HepG2 (cell line): ENCODE results near the gene TBC1D22A. TPM values are rescaled to one million over a fixed set of nuclear protein-coding genes. Genes with fewer than 3 reads are reported as not detected.

Source experiments
- ATAC-seq: fragments of 200-7000 bp; cut with Tn5 transposase; 3 replicates; pipeline ENCODE4 v1.9.1; 2020; ENCODE audit warnings: mild to moderate bottlenecking, moderate library complexity
- BruUV-seq: library from RNA; stranded (reverse); fragments of 400-500 nt; replicated peaks from 2 replicates; lab custom pipeline; 2021; lab: Mats Ljungman, UMichigan
- CTCF ChIA-PET: fragments of 300-600 bp; formaldehyde crosslinking; extraction: SDS; loops from one replicate; lab custom pipeline; 2021; ENCODE audit warnings: low total read pairs, inconsistent platforms, low intra/inter-chr PET ratio; lab: Yijun Ruan, JAX
- POLR2A ChIA-PET: fragments of 350-600 bp; sonication (Branson Sonifier 250); formaldehyde crosslinking; loops from one replicate; lab custom pipeline; 2020; ENCODE audit warnings: antibody characterized with exemption, inconsistent platforms; lab: Yijun Ruan, JAX
- DNase-seq: peaks from one replicate; pipeline ENCODE4 v3.0.0-alpha.2; 2015; ENCODE audit warnings: low spot score
- FAIRE-seq: peaks from 3 replicates; lab custom pipeline; 2011; peaks lifted over from hg19 to GRCh38; lab: Jason Lieb, UNC
- H2AFZ ChIP-seq: one replicate; pipeline ENCODE4 v1.6.1; 2011; ENCODE audit warnings: low read length, inconsistent platforms
- H3K27ac ChIP-seq: fragments of 300-600 bp; 3 replicates; pipeline ENCODE4 v1.8.0; 2011; ENCODE audit warnings: mixed run types, mild to moderate bottlenecking, mixed read lengths, low read length, inconsistent platforms; ENCODE audit not compliant: insufficient read depth; ENCODE audit errors: extremely low read length
- H3K27me3 ChIP-seq, 2 experiments: fragments of 200-600 bp in 1 of 2; 2 replicates in 1 of 2; 3 replicates in 1 of 2; pipeline versions ENCODE4 v1.6.0 to v1.8.0; 2011; ENCODE audit warnings: low read length in 2 of 2, mild to moderate bottlenecking in 2 of 2, moderate library complexity in 2 of 2, inconsistent platforms in 1 of 2; ENCODE audit not compliant: insufficient read depth in 2 of 2, control insufficient read depth in 1 of 2
- H3K36me3 ChIP-seq, 2 experiments: fragments of 200-600 bp in 1 of 2; replicated peaks in 1 of 2; 2 replicates in 1 of 2; 3 replicates in 1 of 2; pipeline versions ENCODE4 v1.5.1 to v1.8.0; 2011; ENCODE audit warnings: low read length in 2 of 2, inconsistent platforms in 1 of 2; ENCODE audit not compliant: insufficient read depth in 2 of 2, control insufficient read depth in 1 of 2
- H3K4me1 ChIP-seq: 2 replicates; pipeline ENCODE4 v1.5.1; 2012; ENCODE audit warnings: low read length, inconsistent platforms; ENCODE audit not compliant: insufficient read depth
- H3K4me2 ChIP-seq: 2 replicates; pipeline ENCODE4 v1.6.0; 2011; ENCODE audit warnings: low read depth, low read length, inconsistent platforms
- H3K4me3 ChIP-seq, 3 experiments: fragments of 200-600 bp in 1 of 3; sonication (generic), shearing (Covaris generic) in 1 of 3; replicated peaks in 1 of 3; 2 replicates each; pipeline ENCODE4 v1.5.1; 2011 to 2016; ENCODE audit warnings: low read length in 3 of 3, inconsistent platforms in 2 of 3, low read depth in 2 of 3, mild to moderate bottlenecking in 2 of 3, control low read depth in 1 of 3, mixed read lengths in 1 of 3; ENCODE audit not compliant: insufficient read depth in 1 of 3
- H3K79me2 ChIP-seq: one replicate; pipeline ENCODE4 v1.6.1; 2011; ENCODE audit warnings: low read length, inconsistent platforms; ENCODE audit not compliant: insufficient read depth
- H3K9ac ChIP-seq: 2 replicates; pipeline ENCODE4 v1.6.0; 2011; ENCODE audit warnings: mild to moderate bottlenecking, low read depth, low read length, inconsistent platforms; ENCODE audit not compliant: insufficient read depth
- H3K9me3 ChIP-seq: 2 replicates; pipeline ENCODE4 v1.5.1; 2012; ENCODE audit warnings: mild to moderate bottlenecking, low read length
- H4K20me1 ChIP-seq: 2 replicates; pipeline ENCODE4 v1.6.0; 2011; ENCODE audit warnings: inconsistent platforms, mild to moderate bottlenecking, low read length, moderate library complexity; ENCODE audit not compliant: insufficient read depth
- CREM ChIP-seq, 2 experiments: sonication (generic) in 1 of 2; formaldehyde crosslinking in 1 of 2; IDR thresholded peaks; 2 replicates each; pipeline versions ENCODE4 v1.4.0 to v1.6.1; 2016 to 2020; ENCODE audit warnings: antibody characterized with exemption in 1 of 2, mild to moderate bottlenecking in 1 of 2, missing genetic modification reagents in 1 of 2
- HNRNPL ChIP-seq: fragments of 200-400 bp; formaldehyde crosslinking; IDR thresholded peaks from 2 replicates; pipeline ENCODE4 v1.6.1; 2017; ENCODE audit warnings: mild to moderate bottlenecking, low read depth, low read length
- IKZF4 ChIP-seq: sonication (generic); formaldehyde crosslinking; IDR thresholded peaks from 2 replicates; pipeline ENCODE4 v1.5.1; 2020; ENCODE audit warnings: borderline replicate concordance, mild to moderate bottlenecking, low read depth, missing genetic modification reagents; ENCODE audit errors: not compliant biosample characterization
- KDM6A ChIP-seq: IDR thresholded peaks from 2 replicates; pipeline ENCODE4 v1.6.1; 2016; ENCODE audit warnings: low read depth
- SMARCC2 ChIP-seq: fragments of 450-650 bp; IDR thresholded peaks from 2 replicates; pipeline ENCODE4 v1.6.1; 2017; ENCODE audit warnings: antibody characterized with exemption, mild to moderate bottlenecking
- SP2 ChIP-seq: sonication (generic); formaldehyde crosslinking; IDR thresholded peaks from 2 replicates; pipeline ENCODE4 v1.5.1; 2020; ENCODE audit warnings: mild to moderate bottlenecking, missing genetic modification reagents
- TCF7L2 ChIP-seq: IDR thresholded peaks from 2 replicates; pipeline ENCODE4 v1.6.1; 2011; ENCODE audit warnings: mild to moderate bottlenecking, low read depth, low read length, moderate library complexity
- ZSCAN30 ChIP-seq: sonication (generic); formaldehyde crosslinking; IDR thresholded peaks from 2 replicates; pipeline ENCODE4 v1.5.0; 2020; ENCODE audit warnings: mild to moderate bottlenecking, missing genetic modification reagents
- WGBS: methylation state at CpG from one replicate; pipeline ENCODE4 v1.1.6; 2017; ENCODE audit warnings: low lambda C conversion rate; 5-methylcytosine and 5-hydroxymethylcytosine counted together
- in situ Hi-C: cut with HindIII; loops from 2 replicates; pipeline ENCODE4 v1.10.0; 2017; ENCODE audit warnings: low pct_unique_long_range_greater_than_20kb; ENCODE audit not compliant: extremely low pct_ligation_motif_present
- intact Hi-C: fragments of 100-400 bp; cut with micrococcal nuclease; formaldehyde crosslinking; loops from one replicate; pipeline ENCODE4 v1.10.0; 2022; ENCODE audit not compliant: unreplicated experiment
- polyA plus RNA-seq, 8 experiments: library from polyadenylated mRNA; depleted of rRNA in 3 of 8; stranded (reverse) in 7 of 8; unstranded in 1 of 8; fragments of >200 nt; fragmentation: Illumina TruSeq in 4 of 8; extraction: Trizol in 4 of 8; gene quantifications; 2 replicates each; pipeline versions ENCODE4 v1.2.1 to v1.2.3, GENCODE V29; 2011 to 2016; ENCODE audit warnings: low read depth in 4 of 8, missing spikeins in 1 of 8, mixed read lengths in 1 of 8; ENCODE audit not compliant: insufficient read depth in 1 of 8
- total RNA-seq, 5 experiments: library from RNA; depleted of rRNA; stranded (reverse); fragments of >200 nt; fragmentation: Illumina TruSeq; extraction: Trizol; gene quantifications; 2 replicates each; pipeline ENCODE4 v1.2.3, GENCODE V29; 2016; ENCODE audit warnings: low read depth in 1 of 5
- TF ChIP-seq, protein P1 (sequence below): sonication (generic); formaldehyde crosslinking; IDR thresholded peaks from 2 replicates; pipeline ENCODE4 v1.8.1; 2022; ENCODE audit warnings: low read depth, mild to moderate bottlenecking, missing genetic modification reagents
- TF ChIP-seq, protein P2 (sequence below): sonication (generic); formaldehyde crosslinking; IDR thresholded peaks from 2 replicates; pipeline ENCODE4 v1.4.0; 2020; ENCODE audit warnings: low read depth, mild to moderate bottlenecking, missing genetic modification reagents

The TBC1D22A gene
- total and polyA plus RNA-seq, 2 of the 13 experiments (the other 11 are each of a cell fraction or from before 2014, with no cell fraction given): 17.3 to 18.0 TPM

DNA sequence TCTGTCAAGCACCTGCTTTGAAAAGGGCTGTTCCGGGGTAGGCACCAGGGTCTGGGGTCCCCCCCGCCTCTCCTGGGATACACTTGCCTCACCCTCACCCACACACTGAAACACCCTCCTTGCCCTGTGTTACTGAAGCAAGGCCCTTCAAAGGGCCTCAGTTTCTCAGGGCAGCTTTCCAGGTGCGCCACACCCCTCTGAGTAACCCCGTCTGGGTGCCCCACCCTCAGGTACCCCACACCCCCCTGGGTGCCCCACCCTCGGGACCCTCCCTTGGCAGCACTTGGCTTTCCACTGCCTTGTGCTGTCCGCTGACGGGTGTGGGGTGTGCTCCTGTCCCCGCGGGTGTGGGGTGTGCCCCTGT, 413.6 kb downstream of the TBC1D22A start (continued):
- TF ChIP-seq KDM6A (CRISPR knock-in tag): no peak

DNA sequence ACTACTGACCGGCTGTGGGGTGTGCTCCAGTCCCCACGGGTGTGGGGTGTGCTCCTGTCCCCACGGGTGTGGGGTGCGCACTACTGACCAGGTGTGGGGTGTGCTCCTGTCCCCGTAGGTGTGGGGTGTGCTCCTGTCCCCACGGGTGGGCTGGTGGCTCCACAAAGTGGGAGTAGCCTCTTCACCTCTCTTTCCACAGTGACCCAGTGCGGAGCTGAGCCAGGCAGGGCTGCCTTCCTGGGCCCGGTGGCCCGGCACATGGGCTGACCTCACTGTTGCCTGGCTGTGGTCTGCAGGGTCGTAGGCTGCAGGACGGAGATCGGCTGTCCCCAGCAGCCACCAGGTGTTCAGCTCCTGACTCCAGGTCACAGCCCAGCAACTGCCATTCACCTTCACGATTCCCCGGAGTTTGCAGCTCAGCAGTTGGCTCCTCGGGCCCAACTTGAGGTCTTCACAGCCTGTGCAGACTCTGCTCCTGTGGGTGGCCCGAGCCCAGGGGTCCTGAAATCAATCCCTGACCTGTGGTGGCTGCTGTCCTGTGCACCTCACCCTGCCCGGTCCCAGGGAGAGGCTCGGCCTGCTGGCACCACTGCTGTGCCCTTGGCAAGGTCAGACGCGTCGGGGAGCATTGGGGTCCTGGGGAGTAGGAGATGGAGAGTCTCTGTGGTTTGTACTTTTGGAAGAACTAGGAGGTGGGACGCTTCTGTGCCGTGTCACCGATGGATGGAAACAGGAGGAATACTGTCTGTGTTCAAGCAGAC, 414.3 kb downstream of the TBC1D22A start:
- H3K36me3 ChIP-seq: no peaks in the 10 kb centered on the region; a peak in 2 of 5 replicates
- DNase-seq: no peak
- no peak overlapping the region for H3K4me3 ChIP-seq
- no peak overlapping the region for H2AFZ ChIP-seq
- 98% methylated on average over 9 of the region's 24 CpGs for WGBS
- no TSS peak for BruUV-seq
- no peaks in the 10 kb centered on the region for H3K9me3 ChIP-seq
- TF ChIP-seq ZSCAN30 (CRISPR knock-in tag): no peak
- no peak for TF ChIP-seq IKZF4 (CRISPR knock-in tag)
- no peak for TF ChIP-seq SMARCC2
- TF ChIP-seq CREM (IDR thresholded peaks at IDR 0.05): no peak
- no peak for TF ChIP-seq CREM (CRISPR knock-in tag; IDR thresholded peaks at IDR 0.05)
- TF ChIP-seq, protein P1, sequence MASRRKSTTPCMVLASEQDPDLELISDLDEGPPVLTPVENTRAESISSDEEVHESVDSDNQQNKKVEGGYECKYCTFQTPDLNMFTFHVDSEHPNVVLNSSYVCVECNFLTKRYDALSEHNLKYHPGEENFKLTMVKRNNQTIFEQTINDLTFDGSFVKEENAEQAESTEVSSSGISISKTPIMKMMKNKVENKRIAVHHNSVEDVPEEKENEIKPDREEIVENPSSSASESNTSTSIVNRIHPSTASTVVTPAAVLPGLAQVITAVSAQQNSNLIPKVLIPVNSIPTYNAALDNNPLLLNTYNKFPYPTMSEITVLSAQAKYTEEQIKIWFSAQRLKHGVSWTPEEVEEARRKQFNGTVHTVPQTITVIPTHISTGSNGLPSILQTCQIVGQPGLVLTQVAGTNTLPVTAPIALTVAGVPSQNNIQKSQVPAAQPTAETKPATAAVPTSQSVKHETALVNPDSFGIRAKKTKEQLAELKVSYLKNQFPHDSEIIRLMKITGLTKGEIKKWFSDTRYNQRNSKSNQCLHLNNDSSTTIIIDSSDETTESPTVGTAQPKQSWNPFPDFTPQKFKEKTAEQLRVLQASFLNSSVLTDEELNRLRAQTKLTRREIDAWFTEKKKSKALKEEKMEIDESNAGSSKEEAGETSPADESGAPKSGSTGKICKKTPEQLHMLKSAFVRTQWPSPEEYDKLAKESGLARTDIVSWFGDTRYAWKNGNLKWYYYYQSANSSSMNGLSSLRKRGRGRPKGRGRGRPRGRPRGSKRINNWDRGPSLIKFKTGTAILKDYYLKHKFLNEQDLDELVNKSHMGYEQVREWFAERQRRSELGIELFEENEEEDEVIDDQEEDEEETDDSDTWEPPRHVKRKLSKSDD (CRISPR knock-in tag): no peak
- TF ChIP-seq SP2 (CRISPR knock-in tag): no peak
- TF ChIP-seq, protein P2, sequence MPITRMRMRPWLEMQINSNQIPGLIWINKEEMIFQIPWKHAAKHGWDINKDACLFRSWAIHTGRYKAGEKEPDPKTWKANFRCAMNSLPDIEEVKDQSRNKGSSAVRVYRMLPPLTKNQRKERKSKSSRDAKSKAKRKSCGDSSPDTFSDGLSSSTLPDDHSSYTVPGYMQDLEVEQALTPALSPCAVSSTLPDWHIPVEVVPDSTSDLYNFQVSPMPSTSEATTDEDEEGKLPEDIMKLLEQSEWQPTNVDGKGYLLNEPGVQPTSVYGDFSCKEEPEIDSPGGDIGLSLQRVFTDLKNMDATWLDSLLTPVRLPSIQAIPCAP: no peak
- no peak for TF ChIP-seq HNRNPL
- no peak for TF ChIP-seq TCF7L2
- TF ChIP-seq, all 625 proteins: peak for 0
- FAIRE-seq: no peak
- no peak overlapping the region for H3K4me2 ChIP-seq
- no peaks in the 10 kb centered on the region for H3K4me1 ChIP-seq
- POLR2A ChIA-PET: no interaction called here
- ATAC-seq: no peak
- in situ Hi-C loops: no loop called here
- CTCF ChIA-PET: no interaction called here
- no peak overlapping the region for H3K27ac ChIP-seq
- H3K9ac ChIP-seq: no peak overlapping the region
- H3K27me3 ChIP-seq: no peaks in the 10 kb centered on the region
- no peaks in the 10 kb centered on the region for H4K20me1 ChIP-seq
- H3K79me2 ChIP-seq: no peaks in the 10 kb centered on the region
- intact Hi-C loops: no loop called here
